Measurements from ENCODE around the gene ALG1. TPM values are rescaled to one million over a fixed set of nuclear protein-coding genes. Genes with fewer than 3 reads are reported as not detected.

The ALG1 gene
- total RNA-seq, 1 experiment from 2014 or later: 42.0 TPM

- Histone ChIP-seq H3K9me3 (no peaks in the 10 kb centered on the region), H3K36me3 (ENCODE audit: control insufficient read depth, insufficient read depth, low read length) (no peaks in the 10 kb centered on the region), H3K4me3 (ENCODE audit: low read depth, low read length) (no peak overlapping the region), H3K27me3 (replicated peaks; ENCODE audit: control insufficient read depth, insufficient read depth, low read length) (no peaks in the 10 kb centered on the region), H3K4me1 (no peaks in the 10 kb centered on the region)
- ChIA-PET POLR2A (no interaction called here), CTCF (interaction anchor here (0.7 kb wide), 1 partner anchor 69 kb away, joined by 4 read pairs; no protein-coding TSS in a partner anchor)
- no peaks in the 10 kb centered on the region for H3K9me3 Mint-ChIP-seq (ENCODE audit: unreplicated experiment)
- no peaks in the 10 kb centered on the region for H3K36me3 Mint-ChIP-seq (ENCODE audit: insufficient read depth, unreplicated experiment)
- no TSS peak for BruUV-seq (replicated peaks)
- no peaks in the 10 kb centered on the region for H3K4me1 Mint-ChIP-seq (ENCODE audit: low read depth, unreplicated experiment)
- H3K4me3 Mint-ChIP-seq (ENCODE audit: unreplicated experiment): no peak overlapping the region
- H3K27me3 Mint-ChIP-seq (ENCODE audit: insufficient read depth, unreplicated experiment): peaks cover 5% of the 10 kb centered on the region
- DNase-seq: no peak
- intact Hi-C loops (cut with micrococcal nuclease; ENCODE audit: unreplicated experiment): no loop called here
- no peak overlapping the region for H3K27ac Mint-ChIP-seq (ENCODE audit: unreplicated experiment)
- no peak for TF ChIP-seq CTCF (IDR thresholded peaks at IDR 0.05; ENCODE audit: insufficient read depth in 1 of 2, low read depth in 1 of 2, low read length in 1 of 2, severe bottlenecking in 1 of 2, unreplicated experiment in 1 of 2)
Measured at GRCh38 chr16:5062051-5062450, 9.6 kb upstream of the ALG1 start.

- Mint-ChIP-seq H3K9me3 (ENCODE audit: unreplicated experiment) (no peaks in the 10 kb centered on the region), H3K36me3 (ENCODE audit: insufficient read depth, unreplicated experiment) (no peaks in the 10 kb centered on the region), H3K4me1 (ENCODE audit: low read depth, unreplicated experiment) (no peaks in the 10 kb centered on the region), H3K27me3 (ENCODE audit: insufficient read depth, unreplicated experiment) (peaks cover 7% of the 10 kb centered on the region), H3K27ac (ENCODE audit: unreplicated experiment) (no peak overlapping the region), H3K4me3 (ENCODE audit: unreplicated experiment) (no peak overlapping the region)
- no TSS peak for BruUV-seq (replicated peaks)
- H3K27me3 ChIP-seq (replicated peaks; ENCODE audit: control insufficient read depth, insufficient read depth, low read length): no peaks in the 10 kb centered on the region
- H3K9me3 ChIP-seq: no peaks in the 10 kb centered on the region
- no peak overlapping the region for H3K4me3 ChIP-seq (ENCODE audit: low read depth, low read length)
- intact Hi-C loops (cut with micrococcal nuclease; ENCODE audit: unreplicated experiment): no loop called here
- no peak for DNase-seq
- H3K4me1 ChIP-seq: no peaks in the 10 kb centered on the region
- ChIA-PET CTCF (no interaction called here), POLR2A (no interaction called here)
- no peaks in the 10 kb centered on the region for H3K36me3 ChIP-seq (ENCODE audit: control insufficient read depth, insufficient read depth, low read length)
- TF ChIP-seq CTCF (IDR thresholded peaks at IDR 0.05; ENCODE audit: insufficient read depth in 1 of 2, low read depth in 1 of 2, low read length in 1 of 2, severe bottlenecking in 1 of 2, unreplicated experiment in 1 of 2): peak in 1 of 2 experiments; percentile 14
Measured at GRCh38 chr16:5062790-5063765, 8.6 kb upstream of the ALG1 start.

GRCh38 chr16:5064915-5065314 is 6.7 kb upstream of the ALG1 start:
- H3K36me3 ChIP-seq (ENCODE audit: control insufficient read depth, insufficient read depth, low read length): no peaks in the 10 kb centered on the region
- no peaks in the 10 kb centered on the region for H3K27me3 ChIP-seq (replicated peaks; ENCODE audit: control insufficient read depth, insufficient read depth, low read length)
- POLR2A ChIA-PET: no interaction called here
- Mint-ChIP-seq H3K27me3 (ENCODE audit: insufficient read depth, unreplicated experiment) (peaks cover 7% of the 10 kb centered on the region), H3K4me1 (ENCODE audit: low read depth, unreplicated experiment) (no peaks in the 10 kb centered on the region), H3K4me3 (ENCODE audit: unreplicated experiment) (no peak overlapping the region), H3K9me3 (ENCODE audit: unreplicated experiment) (no peaks in the 10 kb centered on the region), H3K27ac (ENCODE audit: unreplicated experiment) (no peak overlapping the region), H3K36me3 (ENCODE audit: insufficient read depth, unreplicated experiment) (no peaks in the 10 kb centered on the region)
- H3K4me3 ChIP-seq (ENCODE audit: low read depth, low read length): no peak overlapping the region
- H3K4me1 ChIP-seq: no peaks in the 10 kb centered on the region
- BruUV-seq (replicated peaks): no TSS peak
- DNase-seq: no peak
- intact Hi-C loops (cut with micrococcal nuclease; ENCODE audit: unreplicated experiment): no loop called here
- no peaks in the 10 kb centered on the region for H3K9me3 ChIP-seq
- CTCF ChIA-PET: no interaction called here
- TF ChIP-seq CTCF (IDR thresholded peaks at IDR 0.05; ENCODE audit: insufficient read depth in 1 of 2, low read depth in 1 of 2, low read length in 1 of 2, severe bottlenecking in 1 of 2, unreplicated experiment in 1 of 2): no peak
